GM12892 (cell line): ENCODE measurements around the gene ASB2.

Experiments used
- DNase-seq: peaks from one replicate; pipeline ENCODE4 v3.0.0; 2011; ENCODE audit not compliant: insufficient read length
- FAIRE-seq: peaks from 2 replicates; lab custom pipeline; 2011; peaks lifted over from hg19 to GRCh38; lab: Jason Lieb, UNC
- POLR2A ChIP-seq: IDR thresholded peaks from 2 replicates; pipeline ENCODE4 v1.6.1; 2011; ENCODE audit warnings: low read depth, low read length, control low read depth
- POLR2AphosphoS5 ChIP-seq: IDR thresholded peaks from 2 replicates; pipeline ENCODE4 v1.6.1; 2011; ENCODE audit warnings: low read depth, low read length, control low read depth
- TAF1 ChIP-seq: IDR thresholded peaks from 2 replicates; pipeline ENCODE4 v1.6.1; 2011; ENCODE audit warnings: low read depth, mild to moderate bottlenecking, control low read depth, low read length, borderline replicate concordance

Gene ASB2

DNA sequence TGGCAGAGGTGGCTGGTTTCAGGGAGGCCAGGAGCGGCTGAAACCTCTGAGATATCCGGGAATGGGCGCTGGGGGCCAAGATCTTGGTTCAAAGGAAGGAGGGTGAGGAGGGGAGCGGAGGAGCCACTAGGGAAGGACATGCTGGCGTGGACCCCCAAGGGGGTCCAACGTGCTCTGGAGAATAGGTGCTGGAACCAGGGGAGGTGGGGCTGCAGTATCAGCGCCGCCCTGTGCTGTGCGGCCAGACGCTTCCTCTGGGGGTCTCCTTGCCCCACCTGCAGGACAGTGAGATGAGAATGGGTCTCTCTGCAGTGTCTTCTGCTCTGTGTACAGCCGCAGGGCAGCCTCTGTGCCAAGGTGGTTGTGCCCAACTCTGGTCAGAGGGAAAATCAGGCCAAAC lies 46.7 kb downstream of the ASB2 start:
- TF ChIP-seq TAF1 (no peak), POLR2A (no peak), POLR2AphosphoS5 (no peak)
- no peak for FAIRE-seq
- no peak for DNase-seq

DNA sequence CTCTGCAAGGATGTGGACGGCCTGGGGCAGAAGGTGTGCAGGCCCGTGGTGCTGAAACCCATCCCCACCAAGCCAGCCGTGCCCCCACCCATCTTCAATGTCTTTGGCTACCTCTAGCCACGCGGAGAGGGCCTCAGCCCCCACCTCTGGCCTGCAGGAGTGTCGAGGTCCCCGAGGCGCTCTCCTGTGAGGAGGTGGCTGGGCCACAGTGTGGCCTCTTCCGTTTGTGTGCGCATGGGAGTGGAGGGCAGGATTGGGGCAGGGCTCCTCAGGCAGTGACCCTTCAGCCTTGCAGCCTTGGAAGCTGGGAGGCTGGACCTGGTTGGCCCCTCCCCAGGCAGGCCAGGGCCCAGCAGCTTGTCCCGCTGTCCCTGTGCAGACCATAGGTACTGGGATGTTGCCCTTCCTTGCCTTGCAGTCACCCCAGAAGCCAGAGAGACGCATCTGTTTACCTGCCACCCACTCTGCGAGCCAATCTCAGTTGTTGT lies 47.3 kb downstream of the ASB2 start:
- no peak for TF ChIP-seq POLR2A
- TF ChIP-seq TAF1 = no peak
- no peak for TF ChIP-seq POLR2AphosphoS5
- DNase-seq (no peak), FAIRE-seq (no peak)

DNA sequence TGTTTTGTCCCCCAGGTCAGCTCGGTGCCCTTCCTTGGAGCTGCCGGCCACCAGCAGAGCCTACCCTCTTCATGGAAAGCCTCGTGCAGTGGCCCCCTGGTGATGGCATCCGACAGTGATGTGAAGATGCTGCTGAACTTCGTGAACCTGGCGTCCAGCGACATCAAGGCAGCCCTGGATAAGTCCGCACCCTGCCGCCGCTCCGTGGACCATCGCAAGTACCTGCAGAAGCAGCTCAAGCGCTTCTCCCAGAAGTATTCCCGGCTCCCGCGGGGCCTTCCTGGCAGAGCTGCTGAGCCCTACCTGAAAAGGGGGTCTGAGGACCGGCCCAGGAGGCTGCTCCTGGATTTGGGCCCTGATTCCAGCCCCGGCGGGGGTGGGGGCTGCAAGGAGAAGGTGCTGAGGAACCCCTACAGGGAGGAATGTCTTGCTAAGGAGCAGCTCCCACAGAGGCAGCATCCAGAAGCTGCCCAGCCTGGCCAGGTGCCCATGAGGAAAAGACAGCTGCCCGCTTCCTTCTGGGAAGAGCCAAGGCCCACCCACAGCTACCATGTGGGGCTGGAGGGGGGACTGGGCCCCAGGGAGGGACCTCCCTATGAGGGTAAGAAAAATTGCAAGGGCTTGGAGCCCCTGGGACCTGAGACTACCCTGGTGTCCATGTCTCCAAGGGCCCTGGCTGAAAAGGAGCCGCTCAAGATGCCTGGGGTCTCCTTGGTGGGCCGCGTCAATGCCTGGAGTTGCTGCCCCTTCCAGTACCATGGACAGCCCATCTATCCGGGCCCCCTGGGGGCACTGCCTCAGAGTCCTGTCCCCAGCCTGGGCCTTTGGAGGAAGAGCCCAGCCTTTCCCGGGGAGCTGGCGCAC lies 48.0 kb downstream of the ASB2 start:
- TF ChIP-seq POLR2A (no peak), TAF1 (no peak), POLR2AphosphoS5 (no peak)
- FAIRE-seq (no peak), DNase-seq (no peak)

DNA sequence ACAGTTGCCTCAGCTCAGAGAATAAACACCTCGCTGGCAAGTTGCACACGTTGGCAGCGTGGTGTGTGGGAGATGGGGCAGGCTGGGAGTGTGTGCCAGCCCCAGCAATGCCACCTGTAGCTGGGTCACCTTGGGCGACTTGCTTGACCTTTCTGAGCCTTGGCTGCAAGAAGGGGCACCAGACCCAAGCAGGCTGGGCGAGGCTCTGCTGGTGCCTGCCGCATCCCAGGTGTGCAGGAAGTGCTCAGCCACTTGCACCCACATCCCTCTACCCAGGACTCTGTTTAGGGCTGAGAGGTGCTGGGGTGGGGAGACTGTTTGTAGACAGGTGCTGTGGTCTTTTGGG lies 48.6 kb downstream of the ASB2 start:
- FAIRE-seq (no peak), DNase-seq (no peak)
- no peak for TF ChIP-seq TAF1

DNA sequence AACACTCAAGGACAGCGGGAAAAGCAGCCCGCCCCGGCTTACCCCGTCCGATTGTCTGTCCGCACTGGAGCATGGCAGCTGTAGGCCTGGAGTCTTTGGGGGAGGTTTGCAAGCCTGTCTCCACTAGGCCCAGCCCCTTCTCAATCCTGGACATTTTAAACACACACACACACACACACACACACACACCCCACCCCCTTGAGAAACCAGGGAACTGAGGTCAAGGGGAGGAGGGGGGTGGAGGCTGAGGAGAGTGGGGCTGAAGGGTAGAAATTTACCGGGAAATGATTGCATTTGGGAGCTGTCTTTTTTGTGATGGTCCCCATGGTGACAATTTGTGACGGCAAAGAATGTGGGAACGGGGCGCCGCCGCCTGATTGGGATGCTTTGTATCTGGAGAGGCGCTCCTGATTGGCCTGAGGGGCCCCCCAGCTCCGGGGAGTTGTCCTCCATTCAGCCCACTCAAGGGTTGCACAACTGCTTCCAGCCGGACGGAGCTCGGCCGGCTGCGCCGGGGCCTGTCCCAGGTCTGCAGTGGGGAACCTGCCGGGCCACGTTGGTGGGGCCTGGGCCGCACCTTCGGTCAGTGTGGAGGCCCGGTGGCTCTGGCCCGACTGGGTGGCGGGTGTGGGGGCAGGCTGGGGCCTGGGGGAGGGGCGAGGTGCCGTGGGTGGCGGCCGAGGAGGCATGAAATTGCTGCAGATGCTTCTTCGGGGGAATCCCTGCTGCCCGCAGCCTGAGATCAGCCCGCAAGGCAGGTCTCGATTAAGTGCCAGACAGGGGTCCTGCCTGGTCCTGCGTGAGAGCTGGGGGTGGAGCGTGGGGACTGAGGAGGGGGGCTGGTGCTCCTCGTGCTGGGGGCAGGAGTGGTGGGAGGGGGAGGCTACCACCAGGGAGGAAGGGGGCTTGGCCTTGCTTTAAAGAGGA lies 49.2 kb downstream of the ASB2 start, which contains the start of gene FAM181A:
Gene FAM181A, plus strand, starts transcription at position 472 of the 927 bp plus-strand sequence. CDS start 942 bp downstream, outside the sequence.
- FAIRE-seq = no peak
- DNase-seq = no peak
- TF ChIP-seq TAF1 = no peak
- TF ChIP-seq POLR2AphosphoS5 = no peak
- TF ChIP-seq POLR2A = no peak

DNA sequence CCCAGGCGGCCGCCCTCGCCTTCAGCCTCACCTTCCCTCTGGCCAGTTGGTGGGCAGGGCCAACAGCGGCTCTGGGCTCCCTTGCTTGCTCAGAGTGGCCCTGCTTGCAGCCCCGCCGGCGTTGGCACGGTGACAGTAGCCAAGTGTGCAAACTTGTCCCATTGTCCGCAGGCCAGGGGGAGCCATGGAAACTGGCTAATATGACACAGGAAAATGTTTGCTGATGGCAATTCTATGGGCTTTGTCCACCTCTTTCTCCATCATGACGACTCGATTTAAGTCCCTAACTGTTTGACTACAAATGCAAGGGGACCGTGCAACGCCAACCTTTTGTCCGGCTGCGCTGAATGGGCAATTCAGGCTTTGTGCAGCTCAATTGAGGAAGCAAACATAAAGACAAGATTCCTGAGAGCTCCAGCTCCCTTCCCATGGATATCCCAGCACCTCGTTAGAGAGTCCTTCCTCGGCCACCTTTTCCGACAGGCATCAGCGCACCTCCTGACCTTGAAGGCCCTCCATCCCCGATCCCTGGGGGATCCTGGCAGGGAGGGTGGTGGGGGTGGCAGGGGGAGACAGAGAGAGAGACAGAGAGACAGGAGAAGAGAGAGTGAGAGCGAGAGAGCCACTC lies 50.0 kb downstream of the ASB2 start:
- no peak for FAIRE-seq
- TF ChIP-seq POLR2AphosphoS5 = no peak
- no peak for TF ChIP-seq TAF1
- TF ChIP-seq POLR2A = no peak
- DNase-seq = no peak

DNA sequence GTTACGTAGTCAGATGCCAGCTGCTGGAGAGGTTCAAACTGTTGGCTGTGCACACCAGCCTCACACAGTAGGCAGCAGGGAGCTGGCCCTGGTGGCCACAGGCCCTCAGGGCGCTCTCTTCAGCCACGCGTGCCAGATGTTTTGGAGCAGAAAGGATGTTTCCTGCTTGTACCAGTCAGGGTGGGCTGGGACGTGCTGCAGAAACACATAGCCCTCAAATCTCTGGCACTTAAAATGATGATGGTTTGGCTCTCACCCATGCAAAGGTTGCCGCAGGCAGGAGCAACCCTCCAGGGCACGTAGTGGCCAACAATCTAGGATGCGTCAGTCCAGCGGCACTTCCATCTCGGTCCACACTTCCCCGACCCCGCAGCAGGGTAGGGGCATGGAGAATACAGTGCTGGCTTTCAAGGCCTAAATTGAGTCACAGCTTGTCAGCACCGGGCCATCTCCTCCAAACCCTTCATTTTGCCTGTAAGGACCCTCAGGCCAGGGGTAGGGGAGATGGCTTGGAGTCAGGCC lies 50.9 kb downstream of the ASB2 start:
- FAIRE-seq = no peak
- DNase-seq = no peak

DNA sequence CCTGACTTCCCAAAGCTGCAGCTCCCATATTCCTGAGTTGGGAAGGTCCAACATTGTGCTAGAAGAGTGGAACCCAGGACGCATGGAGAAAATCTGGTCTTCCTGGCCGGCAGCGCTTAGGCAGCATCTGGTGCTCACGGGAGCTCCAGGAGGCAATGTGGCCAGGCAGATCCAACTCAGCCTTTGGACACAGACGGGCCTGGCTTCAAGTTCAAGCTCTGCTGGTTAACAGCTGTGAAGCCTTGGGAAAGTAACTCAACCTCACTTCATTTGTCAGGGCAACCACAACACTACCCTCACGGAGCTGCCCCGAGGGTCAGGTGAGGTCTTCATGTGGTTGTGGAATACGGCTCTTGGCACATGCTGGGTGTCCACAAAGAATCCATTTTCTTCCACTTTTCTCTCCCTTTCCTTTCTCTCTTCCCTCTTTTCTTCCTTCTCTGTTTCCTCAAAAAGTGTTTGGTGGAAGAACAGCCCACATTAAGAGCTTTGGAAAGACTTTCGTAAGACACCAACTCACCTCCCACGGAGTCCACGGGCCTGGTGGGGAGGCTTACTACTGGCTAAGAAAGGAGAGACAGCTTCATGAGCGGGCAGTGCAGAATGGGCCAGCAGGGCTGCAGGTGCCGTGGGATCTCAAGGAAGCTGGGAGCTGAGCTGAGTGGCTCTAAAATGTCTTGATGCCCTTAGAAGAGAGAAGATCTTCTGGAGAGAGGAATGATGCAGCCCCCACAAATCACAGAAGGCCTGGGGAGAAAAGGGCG lies 51.6 kb downstream of the ASB2 start:
- no peak for TF ChIP-seq POLR2A
- no peak for TF ChIP-seq TAF1
- no peak for TF ChIP-seq POLR2AphosphoS5
- FAIRE-seq (no peak), DNase-seq (no peak)

More for the DNA sequence above, 50.9 kb downstream of the ASB2 start:
- TF ChIP-seq POLR2A = no peak
- no peak for TF ChIP-seq TAF1
- TF ChIP-seq POLR2AphosphoS5 = no peak

DNA sequence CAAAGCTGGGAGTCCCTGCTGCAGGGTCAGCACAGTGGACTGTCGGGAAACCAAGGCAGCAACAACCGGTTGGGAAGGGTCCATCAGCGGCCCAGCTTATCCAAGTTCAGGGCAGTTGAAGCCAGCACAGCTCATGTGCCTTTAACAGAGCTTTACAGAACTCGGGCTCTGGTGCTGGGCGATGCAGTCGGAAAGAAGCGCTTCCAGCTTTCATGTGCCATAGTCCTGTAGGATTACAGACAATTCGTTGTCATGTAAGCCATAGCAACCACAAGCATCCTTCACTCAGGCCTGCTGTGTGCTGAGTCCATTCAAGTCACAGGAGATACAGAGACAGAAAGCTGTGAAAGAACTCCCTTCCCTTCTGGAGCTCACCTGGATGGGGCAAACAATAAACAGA lies 52.7 kb downstream of the ASB2 start:
- FAIRE-seq = no peak
- TF ChIP-seq TAF1 (no peak), POLR2A (no peak), POLR2AphosphoS5 (no peak)
- no peak for DNase-seq
